Measurements from ENCODE around the gene ACAD8. TPM values are rescaled to one million over a fixed set of nuclear protein-coding genes. Genes with fewer than 3 reads are reported as not detected.
A peak's percentile ranks its signal among the peaks of the same experiment; 100 is the strongest.

ACAD8 gene
- total RNA-seq, 1 donor from 2014 or later, result 17.9 TPM

DNA sequence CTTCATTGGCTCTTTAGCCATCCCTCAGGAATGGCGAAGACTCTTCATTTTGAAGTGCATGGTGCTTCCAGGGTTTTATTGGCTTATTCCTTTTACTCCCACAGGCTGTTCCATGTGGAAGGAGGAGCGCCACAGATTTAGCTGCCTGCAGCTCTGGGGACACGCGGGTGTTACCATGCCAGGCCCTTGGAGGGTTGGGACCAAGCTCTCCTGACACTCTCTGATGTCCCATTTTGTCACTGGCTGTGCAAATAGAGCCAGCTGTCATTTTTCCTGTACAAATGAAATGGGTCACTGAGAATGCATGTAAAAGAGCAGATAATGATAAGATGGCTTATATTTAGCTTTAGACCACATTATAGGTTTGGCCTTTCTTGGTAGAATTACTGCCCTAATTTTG, 9.5 kb upstream of the ACAD8 start:
- DNase-seq (ENCODE audit: low read depth) (no peak), FAIRE-seq (no peak)
- H3K36me3 ChIP-seq (ENCODE audit: control insufficient read depth, insufficient read depth, low read length), result peaks cover 16% of the 10 kb centered on the region
- H3K4me3 ChIP-seq (ENCODE audit: low read depth, low read length), result no peak overlapping the region
- TF ChIP-seq, protein P1, sequence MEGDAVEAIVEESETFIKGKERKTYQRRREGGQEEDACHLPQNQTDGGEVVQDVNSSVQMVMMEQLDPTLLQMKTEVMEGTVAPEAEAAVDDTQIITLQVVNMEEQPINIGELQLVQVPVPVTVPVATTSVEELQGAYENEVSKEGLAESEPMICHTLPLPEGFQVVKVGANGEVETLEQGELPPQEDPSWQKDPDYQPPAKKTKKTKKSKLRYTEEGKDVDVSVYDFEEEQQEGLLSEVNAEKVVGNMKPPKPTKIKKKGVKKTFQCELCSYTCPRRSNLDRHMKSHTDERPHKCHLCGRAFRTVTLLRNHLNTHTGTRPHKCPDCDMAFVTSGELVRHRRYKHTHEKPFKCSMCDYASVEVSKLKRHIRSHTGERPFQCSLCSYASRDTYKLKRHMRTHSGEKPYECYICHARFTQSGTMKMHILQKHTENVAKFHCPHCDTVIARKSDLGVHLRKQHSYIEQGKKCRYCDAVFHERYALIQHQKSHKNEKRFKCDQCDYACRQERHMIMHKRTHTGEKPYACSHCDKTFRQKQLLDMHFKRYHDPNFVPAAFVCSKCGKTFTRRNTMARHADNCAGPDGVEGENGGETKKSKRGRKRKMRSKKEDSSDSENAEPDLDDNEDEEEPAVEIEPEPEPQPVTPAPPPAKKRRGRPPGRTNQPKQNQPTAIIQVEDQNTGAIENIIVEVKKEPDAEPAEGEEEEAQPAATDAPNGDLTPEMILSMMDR (IDR thresholded peaks at IDR 0.05; ENCODE audit: insufficient read depth, low read length, severe bottlenecking), result no peak
- H3K27me3 ChIP-seq (ENCODE audit: control insufficient read depth, insufficient read depth, low read length), result no peaks in the 10 kb centered on the region

DNA sequence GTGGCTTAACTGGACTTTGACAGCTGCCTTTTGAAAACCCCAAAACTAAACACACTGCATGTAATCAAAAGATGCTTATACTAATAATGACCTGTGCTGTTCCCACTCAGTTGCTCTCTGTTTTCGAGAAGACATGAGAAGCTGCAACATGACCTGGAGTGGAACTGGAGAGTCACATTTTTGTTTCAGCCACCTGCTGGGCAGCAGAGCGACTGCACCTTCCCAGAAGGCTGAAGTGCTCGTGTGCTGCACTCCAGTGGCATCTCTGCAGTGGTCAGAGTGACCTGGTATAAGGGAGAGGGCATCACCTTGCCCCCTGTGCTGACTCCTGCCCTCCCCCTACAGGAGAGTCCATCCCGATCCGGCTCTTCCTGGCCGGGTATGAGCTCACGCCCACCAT, 8.8 kb upstream of the ACAD8 start:
- DNase-seq (ENCODE audit: low read depth) (peak; percentile 19), FAIRE-seq (peak; percentile 72)
- Histone ChIP-seq H3K36me3 (ENCODE audit: control insufficient read depth, insufficient read depth, low read length) (peaks cover 18% of the 10 kb centered on the region), H3K27me3 (ENCODE audit: control insufficient read depth, insufficient read depth, low read length) (no peaks in the 10 kb centered on the region), H3K4me3 (ENCODE audit: low read depth, low read length) (no peak overlapping the region)
- TF ChIP-seq, protein P1 (IDR thresholded peaks at IDR 0.05; ENCODE audit: insufficient read depth, low read length, severe bottlenecking), result peak; percentile 63

DNA sequence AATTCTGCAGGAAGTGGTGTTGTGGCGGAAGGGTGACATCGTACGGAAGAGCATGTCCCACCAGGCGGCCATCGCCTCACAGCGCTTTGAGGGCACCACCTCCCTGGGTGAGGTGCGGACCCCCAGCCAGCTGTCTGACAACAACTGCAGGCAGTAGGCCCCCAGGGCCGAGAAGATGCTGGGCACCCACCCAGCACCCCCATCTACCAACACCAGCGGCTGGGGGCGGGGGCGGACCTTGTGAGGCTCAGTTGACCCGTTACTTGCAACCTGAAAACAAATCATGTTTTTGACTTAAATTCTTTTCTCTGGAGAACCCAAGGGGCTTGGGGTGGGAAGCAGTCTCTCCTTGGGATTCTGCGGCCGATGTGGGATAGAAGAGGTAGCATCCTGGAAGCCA, 7.9 kb upstream of the ACAD8 start:
- no peaks in the 10 kb centered on the region for H3K27me3 ChIP-seq (ENCODE audit: control insufficient read depth, insufficient read depth, low read length)
- DNase-seq (ENCODE audit: low read depth) (no peak), FAIRE-seq (no peak)
- H3K4me3 ChIP-seq (ENCODE audit: low read depth, low read length), result no peak overlapping the region
- H3K36me3 ChIP-seq (ENCODE audit: control insufficient read depth, insufficient read depth, low read length), result peaks cover 18% of the 10 kb centered on the region
- TF ChIP-seq, protein P1 (IDR thresholded peaks at IDR 0.05; ENCODE audit: insufficient read depth, low read length, severe bottlenecking), result no peak

DNA sequence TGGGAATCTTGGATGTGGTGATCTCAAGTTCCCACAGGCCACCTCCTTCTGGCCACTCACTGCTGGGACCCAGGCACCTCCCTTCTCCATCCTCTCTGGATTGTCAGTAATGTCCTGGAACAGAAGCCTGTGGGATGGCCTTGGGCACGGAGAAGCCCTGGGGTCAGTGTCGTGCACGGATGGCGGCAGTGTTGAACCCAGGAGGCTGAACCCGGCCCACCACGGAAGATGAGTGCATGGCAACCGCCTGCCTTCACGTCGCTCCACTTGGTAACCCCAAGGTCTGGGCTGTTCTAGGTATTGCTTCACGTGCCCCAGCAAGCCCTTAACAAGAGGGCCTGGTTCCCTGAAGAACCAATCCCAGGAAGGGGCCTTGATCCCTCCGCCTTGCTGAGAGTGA, 7.3 kb upstream of the ACAD8 start:
- H3K36me3 ChIP-seq (ENCODE audit: control insufficient read depth, insufficient read depth, low read length), result peaks cover 20% of the 10 kb centered on the region

DNA sequence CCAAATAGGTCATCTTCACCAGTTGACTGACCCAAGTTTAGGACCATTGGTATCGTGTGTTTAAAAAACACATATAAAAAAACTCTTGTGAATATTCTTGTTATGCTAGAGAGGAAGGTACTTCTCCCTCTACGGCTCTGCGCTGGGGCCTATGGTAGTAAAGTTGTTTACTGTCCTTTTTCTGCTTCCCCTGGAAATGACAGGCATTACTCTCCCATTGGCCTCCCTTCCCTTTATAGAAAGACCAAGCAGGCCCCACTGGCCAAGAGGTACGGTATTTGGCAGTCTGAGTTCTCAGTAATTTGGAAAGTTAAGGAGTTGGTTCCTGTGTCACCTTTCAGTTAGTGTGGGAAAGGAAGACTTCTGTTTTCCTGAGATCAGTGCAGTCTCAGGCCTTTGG, 6.7 kb upstream of the ACAD8 start:
- Histone ChIP-seq H3K4me3 (ENCODE audit: low read depth, low read length) (no peak overlapping the region), H3K27me3 (ENCODE audit: control insufficient read depth, insufficient read depth, low read length) (no peaks in the 10 kb centered on the region), H3K36me3 (ENCODE audit: control insufficient read depth, insufficient read depth, low read length) (peaks cover 18% of the 10 kb centered on the region)
- FAIRE-seq (no peak), DNase-seq (ENCODE audit: low read depth) (no peak)
- TF ChIP-seq, protein P1 (IDR thresholded peaks at IDR 0.05; ENCODE audit: insufficient read depth, low read length, severe bottlenecking), result no peak

More for the DNA sequence above, 7.3 kb upstream of the ACAD8 start:
- DNase-seq (ENCODE audit: low read depth), result no peak
- no peak for FAIRE-seq
- TF ChIP-seq, protein P1 (IDR thresholded peaks at IDR 0.05; ENCODE audit: insufficient read depth, low read length, severe bottlenecking), result no peak
- H3K4me3 ChIP-seq (ENCODE audit: low read depth, low read length), result no peak overlapping the region
- H3K27me3 ChIP-seq (ENCODE audit: control insufficient read depth, insufficient read depth, low read length), result no peaks in the 10 kb centered on the region

DNA sequence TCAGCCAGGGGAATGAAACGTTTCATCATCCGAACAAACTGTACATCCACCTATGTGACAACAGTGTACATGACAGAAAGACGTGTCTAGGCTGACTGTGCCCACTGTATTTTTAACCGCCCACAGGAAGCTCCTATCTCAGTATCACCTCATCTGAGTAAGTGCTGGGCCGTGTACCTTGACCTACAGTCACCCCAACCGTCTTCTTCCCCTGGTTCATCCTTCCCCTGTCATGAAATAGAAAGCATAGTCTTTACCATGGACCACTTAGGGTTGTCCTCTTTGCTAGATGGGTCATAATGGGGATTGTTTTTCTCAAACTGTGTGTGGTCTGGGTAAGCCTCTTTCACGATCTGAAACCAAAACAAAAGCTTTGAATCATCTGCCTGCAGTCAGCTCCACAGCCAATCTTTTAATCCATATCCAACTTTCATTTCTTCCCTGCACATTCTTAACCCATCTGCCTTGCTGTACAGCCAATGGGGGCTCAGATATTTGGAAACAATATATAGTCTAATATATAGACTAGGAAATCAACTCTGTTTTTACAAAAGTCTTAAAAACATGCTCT, 4.4 kb upstream of the ACAD8 start:
- TF ChIP-seq, protein P1 (IDR thresholded peaks at IDR 0.05; ENCODE audit: insufficient read depth, low read length, severe bottlenecking), result no peak
- no peaks in the 10 kb centered on the region for H3K27me3 ChIP-seq (ENCODE audit: control insufficient read depth, insufficient read depth, low read length)
- H3K36me3 ChIP-seq (ENCODE audit: control insufficient read depth, insufficient read depth, low read length), result peaks cover 14% of the 10 kb centered on the region
- H3K4me3 ChIP-seq (ENCODE audit: low read depth, low read length), result no peak overlapping the region
- DNase-seq (ENCODE audit: low read depth) (no peak), FAIRE-seq (no peak)
